ENCODE results near the gene PODXL. TPM values are rescaled to one million over a fixed set of nuclear protein-coding genes. Genes with fewer than 3 reads are reported as not detected.

PODXL gene
- total and polyA plus RNA-seq, 2 of the 8 experiments (the other 6 are each of a cell fraction or from before 2014, with no cell fraction given): 638 to 925 TPM

DNA sequence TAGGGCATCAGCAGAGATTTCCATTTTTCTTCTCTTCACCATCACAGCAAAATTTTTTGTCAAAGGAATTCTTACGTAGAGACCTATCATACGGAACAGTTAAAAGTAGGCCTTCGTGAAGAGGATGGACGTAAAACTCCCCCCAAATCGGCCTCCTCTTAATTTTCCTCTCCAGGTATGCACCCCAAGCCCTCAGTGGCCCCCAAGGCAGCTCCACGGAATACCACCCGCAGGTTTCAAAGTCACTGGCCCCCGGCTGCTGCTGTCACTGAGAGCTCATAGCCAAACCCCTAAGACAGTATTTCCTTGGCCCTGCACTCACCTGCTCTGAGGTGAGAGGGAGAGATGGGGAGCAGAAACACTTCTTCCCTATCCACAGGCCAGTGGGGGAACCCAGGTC lies 8.8 kb downstream of the PODXL start:
- FAIRE-seq: no peak
- no peak overlapping the region for H3K23ac ChIP-seq (ENCODE audit: insufficient read length)
- peaks cover 36 to 85% (median 58%) of the 10 kb centered on the region in 4 experiments for H3K4me1 ChIP-seq (replicated peaks in 1 of 4; ENCODE audit: control insufficient read depth in 3 of 4, insufficient read depth in 4 of 4, low read length in 3 of 4)
- no peak overlapping the region for H2BK15ac ChIP-seq (ENCODE audit: low read length)
- peaks cover 91 to 100% of the 10 kb centered on the region in 2 experiments for H3K79me2 ChIP-seq (ENCODE audit: control insufficient read depth in 1 of 2, insufficient read depth in 2 of 2, low read length in 2 of 2)
- H3K9ac ChIP-seq (replicated peaks in 1 of 4; ENCODE audit: extremely low read depth in 1 of 4, low read depth in 3 of 4, low read length in 3 of 4): no peak overlapping the region
- no peak overlapping the region for H3K4ac ChIP-seq (replicated peaks; ENCODE audit: insufficient read length, low read depth, low read length)
- 0 out of 2 replicates have a peak overlapping the region, but pooled peaks have one; percentile 69 for H2AK5ac ChIP-seq (ENCODE audit: low read depth, low read length)
- H4K8ac ChIP-seq (ENCODE audit: extremely low read depth, insufficient read depth, low read length): no peak overlapping the region
- no peaks in the 10 kb centered on the region; the same call in 1 of the 2 replicates for H3K79me1 ChIP-seq (ENCODE audit: low read depth, low read length)
- H3K27me3 ChIP-seq (replicated peaks in 1 of 4; ENCODE audit: control insufficient read depth in 3 of 4, extremely low read depth in 1 of 4, insufficient read depth in 3 of 4, low read length in 3 of 4): no peaks in the 10 kb centered on the region
- CTCF ChIA-PET (ENCODE audit: partially characterized antibody): interaction anchor here (0.6 to 15.1 kb wide), 27 partner anchors 11 to 926 kb away, joined by 3 to 164 read pairs (median 15); no protein-coding TSS in a partner anchor
- 80% methylated on average over 8 of the region's 8 CpGs; no CpG with 5 or more reads in 1 of the 2 experiments for WGBS, 2 experiments (ENCODE audit: extremely low coverage in 1 of 2, insufficient coverage in 1 of 2, insufficient read length in 1 of 2, insufficient replicate concordance in 2 of 2, low coverage in 1 of 2, low lambda C conversion rate in 2 of 2, missing lambda C conversion rate in 1 of 2)
- 0 out of 2 replicates have a peak overlapping the region, but pooled peaks have one; percentile 20 for H2BK5ac ChIP-seq (ENCODE audit: low read depth, low read length)
- 0 out of 2 replicates have a peak overlapping the region, but pooled peaks have one; percentile 57 for H2BK20ac ChIP-seq (ENCODE audit: low read length)
- POLR2A ChIA-PET (ENCODE audit: partially characterized antibody): interaction anchor here (0.7 to 17.7 kb wide), 12 partner anchors 9 to 108 kb away, joined by 3 to 108 read pairs (median 4); partner anchors contain the start of gene PODXL
- peaks cover 7 to 89% (median 24%) of the 10 kb centered on the region in 4 experiments; a peak in 6 of 8 replicates for H3K36me3 ChIP-seq (ENCODE audit: control insufficient read depth in 2 of 4, insufficient read depth in 4 of 4, low read length in 3 of 4)
- H3K4me2 ChIP-seq (ENCODE audit: insufficient read depth in 1 of 2, low read depth in 2 of 2, low read length in 2 of 2): peak overlapping the region; percentile 30 to 99; a peak in 3 of 4 replicates
- H2BK120ac ChIP-seq (replicated peaks; ENCODE audit: low read depth, low read length): no peak overlapping the region
- H3K23me2 ChIP-seq (ENCODE audit: low read depth, low read length): peaks cover 2% of the 10 kb centered on the region
- H2BK12ac ChIP-seq (ENCODE audit: low read depth, low read length): no peak overlapping the region
- H3K14ac ChIP-seq (ENCODE audit: insufficient read length): no peak overlapping the region
- no peak overlapping the region for H4K5ac ChIP-seq (ENCODE audit: insufficient read length, low read depth, low read length)
- H2AFZ ChIP-seq (ENCODE audit: low read length): no peak overlapping the region
- H4K20me1 ChIP-seq (replicated peaks in 1 of 2; ENCODE audit: control insufficient read depth in 1 of 2, insufficient read depth in 2 of 2, low read length in 2 of 2): peaks cover 72 to 76% of the 10 kb centered on the region in 2 experiments
- H3K56ac ChIP-seq (replicated peaks; ENCODE audit: insufficient read length, low read depth, low read length): no peak overlapping the region
- H3K4me3 ChIP-seq (ENCODE audit: extremely low read depth in 1 of 4, insufficient read depth in 2 of 4, low read depth in 3 of 4, low read length in 4 of 4): peak overlapping the region in 1 of 4 experiments; percentile 34; a peak in 1 of 8 replicates
- no peak overlapping the region for H3K18ac ChIP-seq (ENCODE audit: extremely low read depth, low read length)
- no peak overlapping the region for H4K91ac ChIP-seq (replicated peaks; ENCODE audit: insufficient read length, low read length)
- DNase-seq (ENCODE audit: low read depth in 1 of 2, low spot score in 2 of 2): no peak
- no peaks in the 10 kb centered on the region for H3K9me3 ChIP-seq (ENCODE audit: insufficient read depth in 2 of 2, low read depth in 1 of 2, low read length in 1 of 2)
- TF ChIP-seq, protein P1, sequence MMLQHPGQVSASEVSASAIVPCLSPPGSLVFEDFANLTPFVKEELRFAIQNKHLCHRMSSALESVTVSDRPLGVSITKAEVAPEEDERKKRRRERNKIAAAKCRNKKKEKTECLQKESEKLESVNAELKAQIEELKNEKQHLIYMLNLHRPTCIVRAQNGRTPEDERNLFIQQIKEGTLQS (IDR thresholded peaks at IDR 0.05; ENCODE audit: insufficient read depth, low read depth, low read length): no peak
- TF ChIP-seq SUZ12 (IDR thresholded peaks at IDR 0.05; ENCODE audit: low read length) (no peak), CBX5 (IDR thresholded peaks at IDR 0.05; ENCODE audit: low read depth, low read length) (no peak), BCL11A (IDR thresholded peaks at IDR 0.05; ENCODE audit: low read depth in 2 of 2, low read length in 2 of 2) (no peak), FOSL1 (IDR thresholded peaks at IDR 0.05; ENCODE audit: insufficient read depth, low read depth, low read length) (no peak), SIRT6 (IDR thresholded peaks at IDR 0.05; ENCODE audit: low read length) (no peak)
- H3K27ac ChIP-seq (ENCODE audit: low read depth, low read length): 0 out of 2 replicates have a peak overlapping the region, but pooled peaks have one; percentile 20

Measured in H1 (cell line).